Hepatocyte (in vitro differentiated cells): ENCODE measurements around the gene SKAP1. TPM values are rescaled to one million over a fixed set of nuclear protein-coding genes. Genes with fewer than 3 reads are reported as not detected.

Experiments used
- DNase-seq: peaks from one replicate; pipeline ENCODE4 v3.0.0-alpha.2; 2016; ENCODE audit warnings: low spot score
- H2AFZ ChIP-seq: fragments of 200-600 bp; sonication (generic); 2 replicates; pipeline ENCODE4 v1.6.0; 2016; ENCODE audit warnings: antibody characterized with exemption, mild to moderate bottlenecking
- H3K27ac ChIP-seq: fragments of 200-600 bp; sonication (generic); 2 replicates; pipeline ENCODE4 v1.5.1; 2016; ENCODE audit warnings: mild to moderate bottlenecking
- H3K27me3 ChIP-seq: fragments of 200-600 bp; sonication (generic); 2 replicates; pipeline ENCODE4 v1.6.1; 2016
- H3K36me3 ChIP-seq: fragments of 200-600 bp; sonication (generic); replicated peaks from 2 replicates; pipeline ENCODE4 v1.5.1; 2016; ENCODE audit warnings: low read depth; ENCODE audit not compliant: insufficient read depth
- H3K4me1 ChIP-seq: fragments of 200-600 bp; sonication (generic); 2 replicates; pipeline ENCODE4 v1.5.1; 2016; ENCODE audit warnings: mild to moderate bottlenecking, moderate library complexity; ENCODE audit not compliant: insufficient read depth
- H3K4me2 ChIP-seq: fragments of 200-600 bp; sonication (generic); 2 replicates; pipeline ENCODE4 v1.6.0; 2016
- H3K4me3 ChIP-seq: fragments of 200-600 bp; sonication (generic); 2 replicates; pipeline ENCODE4 v1.5.1; 2016; ENCODE audit warnings: mild to moderate bottlenecking
- H3K79me2 ChIP-seq: fragments of 200-600 bp; sonication (generic); 2 replicates; pipeline ENCODE4 v1.6.0; 2017; ENCODE audit warnings: mild to moderate bottlenecking
- H3K9me2 ChIP-seq: fragments of 200-600 bp; sonication (generic); replicated peaks from 2 replicates; pipeline ENCODE4 v1.6.0; 2017; ENCODE audit warnings: mild to moderate bottlenecking; ENCODE audit not compliant: insufficient read depth
- H3K9me3 ChIP-seq: fragments of 200-600 bp; sonication (generic); 2 replicates; pipeline ENCODE4 v1.5.1; 2016; ENCODE audit warnings: low read depth, mild to moderate bottlenecking
- H4K20me1 ChIP-seq: fragments of 200-600 bp; sonication (generic); 2 replicates; pipeline ENCODE4 v1.6.0; 2016; ENCODE audit warnings: mild to moderate bottlenecking; ENCODE audit not compliant: insufficient read depth, poor library complexity, severe bottlenecking
- CTCF ChIP-seq: fragments of 200-600 bp; sonication (generic); IDR thresholded peaks from 2 replicates; pipeline ENCODE4 v1.5.1; 2016; ENCODE audit warnings: antibody characterized with exemption, mild to moderate bottlenecking; ENCODE audit not compliant: poor library complexity
- EZH2 ChIP-seq: fragments of 200-600 bp; sonication (generic); IDR thresholded peaks from 2 replicates; pipeline ENCODE4 v1.6.1; 2016; ENCODE audit warnings: antibody characterized with exemption, mild to moderate bottlenecking, borderline replicate concordance
- EZH2phosphoT487 ChIP-seq: fragments of 200-600 bp; sonication (generic); IDR thresholded peaks from one replicate; pipeline ENCODE4 v1.6.1; 2018; ENCODE audit warnings: antibody characterized with exemption, mild to moderate bottlenecking, low read depth, moderate library complexity; ENCODE audit not compliant: unreplicated experiment, severe bottlenecking
- WGBS: methylation state at CpG from one replicate; pipeline ENCODE4 v1.1.6; 2016; ENCODE audit warnings: low lambda C conversion rate; ENCODE audit errors: missing lambda C conversion rate; 5-methylcytosine and 5-hydroxymethylcytosine counted together
- polyA plus RNA-seq: library from polyadenylated mRNA; unstranded; fragments of >200 nt; fragmentation: Nextera tagmentation; extraction: Ambion mirVana; gene quantifications from 2 replicates; pipeline ENCODE4 v1.2.1, GENCODE V29; 2016
- total RNA-seq: library from RNA; depleted of rRNA; stranded (reverse); fragments of >200 nt; gene quantifications from 2 replicates; pipeline ENCODE4 v1.2.3, GENCODE V29; 2014

The SKAP1 gene
- total and polyA plus RNA-seq, 2 experiments from 2014 or later, result 1.4 to 3.0 TPM

- Histone ChIP-seq H4K20me1 (no peaks in the 10 kb centered on the region), H3K79me2 (no peaks in the 10 kb centered on the region), H3K9me2 (no peaks in the 10 kb centered on the region), H3K27ac (no peak overlapping the region), H3K36me3 (no peaks in the 10 kb centered on the region), H3K9me3 (no peaks in the 10 kb centered on the region), H3K4me2 (no peak overlapping the region), H3K4me3 (no peak overlapping the region), H3K4me1 (peaks cover 6% of the 10 kb centered on the region), H2AFZ (no peak overlapping the region), H3K27me3 (no peaks in the 10 kb centered on the region)
- DNase-seq, result no peak
- WGBS, result 69% methylated on average over 1 of the region's 1 CpG
- TF ChIP-seq EZH2phosphoT487, result no peak
- TF ChIP-seq EZH2, result no peak
- TF ChIP-seq CTCF, result no peak
These were observed 146.1 kb downstream of the SKAP1 start for GRCh38 chr17:48283907-48284306.

- Histone ChIP-seq H3K9me2 (no peaks in the 10 kb centered on the region), H3K4me1 (peaks cover 6% of the 10 kb centered on the region)
These were observed 146.6 kb downstream of the SKAP1 start for GRCh38 chr17:48283411-48283810.

DNA sequence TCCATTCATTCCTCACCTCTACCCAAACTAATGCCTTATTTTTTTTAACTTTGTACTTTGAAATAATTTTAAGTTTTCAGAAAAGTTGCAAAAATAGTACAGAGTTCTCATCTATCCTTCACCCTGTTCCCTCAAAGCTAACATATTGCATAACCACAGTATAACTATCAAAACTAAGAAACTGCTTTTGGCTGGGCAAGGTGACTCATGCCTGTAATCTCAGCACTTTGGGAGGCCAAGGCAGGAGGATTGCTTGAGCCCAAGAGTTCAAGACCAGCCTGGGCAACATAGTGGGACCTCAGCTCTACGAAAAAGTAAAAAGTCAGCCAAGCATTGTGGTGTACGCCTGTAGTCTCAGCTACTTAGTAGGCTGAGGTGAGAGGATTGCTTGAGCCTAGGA is 147.7 kb downstream of the SKAP1 start:
- no peak for TF ChIP-seq EZH2
- TF ChIP-seq CTCF, result no peak
- no peak for TF ChIP-seq EZH2phosphoT487
- Histone ChIP-seq H3K9me3 (no peaks in the 10 kb centered on the region), H3K4me2 (no peak overlapping the region), H3K27me3 (no peaks in the 10 kb centered on the region), H3K36me3 (no peaks in the 10 kb centered on the region), H3K79me2 (no peaks in the 10 kb centered on the region), H2AFZ (no peak overlapping the region), H3K4me1 (peaks cover 6% of the 10 kb centered on the region), H3K9me2 (no peaks in the 10 kb centered on the region), H3K27ac (no peak overlapping the region), H4K20me1 (no peaks in the 10 kb centered on the region), H3K4me3 (no peak overlapping the region)
- 90% methylated on average over 2 of the region's 2 CpGs for WGBS
- DNase-seq, result no peak

More at GRCh38 chr17:48283411-48283810, 146.6 kb downstream of the SKAP1 start:
- WGBS, result 88% methylated on average over 2 of the region's 2 CpGs
- Histone ChIP-seq H3K36me3 (no peaks in the 10 kb centered on the region), H2AFZ (no peak overlapping the region), H3K4me3 (no peak overlapping the region), H3K27ac (no peak overlapping the region), H3K4me2 (no peak overlapping the region), H3K9me3 (no peaks in the 10 kb centered on the region), H4K20me1 (no peaks in the 10 kb centered on the region), H3K27me3 (no peaks in the 10 kb centered on the region), H3K79me2 (no peaks in the 10 kb centered on the region)
- no peak for DNase-seq
- TF ChIP-seq EZH2, result no peak
- TF ChIP-seq EZH2phosphoT487, result no peak
- no peak for TF ChIP-seq CTCF
